Neural cell (in vitro differentiated cells): ENCODE results near the gene BRD3OS. TPM values are rescaled to one million over a fixed set of nuclear protein-coding genes. Genes with fewer than 3 reads are reported as not detected.

ENCODE experiments used
- H2AFZ ChIP-seq: fragments of 200-600, 300-800 bp; sonication (generic), shearing (Covaris generic); 2 replicates; pipeline ENCODE4 v1.6.0; 2014; ENCODE audit warnings: low read depth, mild to moderate bottlenecking, antibody characterized with exemption, low read length, moderate library complexity
- H3F3A ChIP-seq: fragments of 200-600 bp; shearing (Covaris generic); 2 replicates; pipeline ENCODE4 v1.6.1; 2016; ENCODE audit warnings: mild to moderate bottlenecking, moderate library complexity, mixed read lengths, antibody characterized with exemption, low read length; ENCODE audit not compliant: insufficient read depth, poor library complexity, severe bottlenecking
- H3K27ac ChIP-seq: fragments of 200-600, 300-800 bp; sonication (generic), shearing (Covaris generic); 2 replicates; pipeline ENCODE4 v1.5.1; 2014; ENCODE audit warnings: mild to moderate bottlenecking, low read length, moderate library complexity
- H3K27me3 ChIP-seq: fragments of 300-800, 200-600 bp; sonication (generic), shearing (Covaris generic); 2 replicates; pipeline ENCODE4 v1.6.0; 2014; ENCODE audit warnings: mild to moderate bottlenecking, low read depth, low read length, moderate library complexity; ENCODE audit not compliant: insufficient read depth
- H3K36me3 ChIP-seq: fragments of 300-800, 200-600 bp; sonication (generic), shearing (Covaris generic); 2 replicates; pipeline ENCODE4 v1.5.1; 2014; ENCODE audit warnings: mild to moderate bottlenecking, antibody characterized with exemption, low read length, moderate library complexity; ENCODE audit not compliant: insufficient read depth
- H3K4me2 ChIP-seq: fragments of 300-800, 200-600 bp; sonication (generic), shearing (Covaris generic); 2 replicates; pipeline ENCODE4 v1.6.0; 2014; ENCODE audit warnings: mild to moderate bottlenecking, low read length
- H3K4me3 ChIP-seq: fragments of 300-800, 200-600 bp; sonication (generic), shearing (Covaris generic); 2 replicates; pipeline ENCODE4 v1.5.1; 2014; ENCODE audit warnings: mild to moderate bottlenecking, low read length, moderate library complexity
- H3K79me2 ChIP-seq: fragments of 200-600 bp; shearing (Covaris generic); replicated peaks from 2 replicates; pipeline ENCODE4 v1.6.0; 2014; ENCODE audit warnings: mild to moderate bottlenecking, low read length, moderate library complexity; ENCODE audit not compliant: insufficient read depth
- H3K9ac ChIP-seq: fragments of 300-800, 200-600 bp; sonication (generic), shearing (Covaris generic); 2 replicates; pipeline ENCODE4 v1.6.1; 2016; ENCODE audit warnings: mild to moderate bottlenecking, low read length, mixed read lengths
- H3K9me2 ChIP-seq: fragments of 200-600 bp; shearing (Covaris generic); 2 replicates; pipeline ENCODE4 v1.6.1; 2016; ENCODE audit warnings: mild to moderate bottlenecking, low read length, mixed read lengths; ENCODE audit not compliant: insufficient read depth
- H3K9me3 ChIP-seq: fragments of 200-600, 300-800 bp; sonication (generic), shearing (Covaris generic); 2 replicates; pipeline ENCODE4 v1.6.1; 2016; ENCODE audit warnings: mild to moderate bottlenecking, mixed run types, low read length, moderate library complexity, mixed read lengths
- H4K20me1 ChIP-seq: fragments of 200-600 bp; shearing (Covaris generic); 2 replicates; pipeline ENCODE4 v1.6.1; 2016; ENCODE audit warnings: mild to moderate bottlenecking, mixed run types; ENCODE audit not compliant: insufficient read depth
- CTCF ChIP-seq: fragments of 450-650 bp; IDR thresholded peaks from 2 replicates; pipeline ENCODE4 v1.5.1; 2014; ENCODE audit warnings: antibody characterized with exemption, mild to moderate bottlenecking, moderate library complexity; ENCODE audit not compliant: poor library complexity, severe bottlenecking
- EP300 ChIP-seq: fragments of 450-650 bp; conservative IDR thresholded peaks from 2 replicates; pipeline ENCODE4 v1.6.1; 2014; ENCODE audit warnings: antibody characterized with exemption, mild to moderate bottlenecking, moderate library complexity; ENCODE audit not compliant: poor library complexity, severe bottlenecking
- EZH2 ChIP-seq: fragments of 200-600, 300-800 bp; shearing (Covaris generic), sonication (generic); IDR thresholded peaks from 2 replicates; pipeline ENCODE4 v1.6.1; 2014; ENCODE audit warnings: antibody characterized with exemption, low read length, borderline replicate concordance, mild to moderate bottlenecking; ENCODE audit not compliant: insufficient read depth, poor library complexity, severe bottlenecking
- MXI1 ChIP-seq: fragments of 450-650 bp; conservative IDR thresholded peaks from 2 replicates; pipeline ENCODE4 v1.6.1; 2014; ENCODE audit warnings: antibody characterized with exemption, mild to moderate bottlenecking; ENCODE audit not compliant: poor library complexity, severe bottlenecking
- POLR2AphosphoS5 ChIP-seq: IDR thresholded peaks from 2 replicates; pipeline ENCODE4 v1.6.1; 2012
- RAD21 ChIP-seq: fragments of 450-650 bp; conservative IDR thresholded peaks from 2 replicates; pipeline ENCODE4 v1.6.1; 2014; ENCODE audit warnings: antibody characterized with exemption, mild to moderate bottlenecking, moderate library complexity
- REST ChIP-seq: IDR thresholded peaks from 2 replicates; pipeline ENCODE4 v1.6.1; 2012; ENCODE audit warnings: borderline replicate concordance
- SMC3 ChIP-seq: fragments of 450-650 bp; conservative IDR thresholded peaks from 2 replicates; pipeline ENCODE4 v1.6.1; 2014; ENCODE audit warnings: antibody characterized with exemption, mild to moderate bottlenecking, moderate library complexity; ENCODE audit not compliant: poor library complexity
- TAF1 ChIP-seq: IDR thresholded peaks from 2 replicates; pipeline ENCODE4 v1.6.1; 2012; ENCODE audit warnings: low read depth
- polyA plus RNA-seq: library from polyadenylated mRNA; depleted of rRNA; stranded (reverse); fragments of >200 nt; gene quantifications from 2 replicates; pipeline ENCODE4 v1.2.3, GENCODE V29; 2014

The BRD3OS gene
- polyA plus RNA-seq, 1 donor from 2014 or later: 49.5 TPM

GRCh38 chr9:133979921-133980863 is 45.1 kb upstream of the BRD3OS start:
- Histone ChIP-seq H3K27me3 (no peaks in the 10 kb centered on the region), H3K4me2 (no peak overlapping the region), H3K9ac (no peak overlapping the region), H3K36me3 (no peaks in the 10 kb centered on the region), H3K27ac (no peak overlapping the region), H2AFZ (no peak overlapping the region), H3F3A (no peaks in the 10 kb centered on the region), H4K20me1 (no peaks in the 10 kb centered on the region), H3K9me3 (no peaks in the 10 kb centered on the region), H3K79me2 (peaks cover 48% of the 10 kb centered on the region), H3K9me2 (no peaks in the 10 kb centered on the region), H3K4me3 (no peak overlapping the region)
- TF ChIP-seq CTCF (no peak), EP300 (no peak), POLR2AphosphoS5 (no peak), EZH2 (no peak), SMC3 (no peak), MXI1 (no peak), TAF1 (no peak), REST (no peak), RAD21 (no peak)

GRCh38 chr9:133980864-133981588 is 44.3 kb upstream of the BRD3OS start:
- no peak overlapping the region for H3K9ac ChIP-seq
- H4K20me1 ChIP-seq: no peaks in the 10 kb centered on the region
- no peaks in the 10 kb centered on the region for H3K36me3 ChIP-seq
- peaks cover 46% of the 10 kb centered on the region for H3K79me2 ChIP-seq
- no peak overlapping the region for H3K27ac ChIP-seq
- no peaks in the 10 kb centered on the region for H3K9me2 ChIP-seq
- H3K9me3 ChIP-seq: no peaks in the 10 kb centered on the region
- no peak overlapping the region for H3K4me3 ChIP-seq
- TF ChIP-seq CTCF (no peak), MXI1 (no peak)
- no peaks in the 10 kb centered on the region for H3K27me3 ChIP-seq
- H3K4me2 ChIP-seq: no peak overlapping the region
- H2AFZ ChIP-seq: no peak overlapping the region
- H3F3A ChIP-seq: no peaks in the 10 kb centered on the region
